ENCODE data around the gene CEP85. TPM values are rescaled to one million over a fixed set of nuclear protein-coding genes. Genes with fewer than 3 reads are reported as not detected.

CEP85 gene
- total RNA-seq, 1 experiment from 2014 or later, result 38.6 TPM

GRCh38 chr1:26195805-26196204 lies 38.2 kb upstream of the CEP85 start:
- peaks cover 8% of the 10 kb centered on the region for H3K27me3 Mint-ChIP-seq (ENCODE audit: low read depth)
- WGBS (ENCODE audit: extremely low coverage, insufficient read length, low lambda C conversion rate), result no CpG with 5 or more reads among the region's 3 CpGs

More at GRCh38 chr1:26195805-26196204, 38.2 kb upstream of the CEP85 start:
- H2BK120ac ChIP-seq (ENCODE audit: low read depth, low read length, poor library complexity, severe bottlenecking), result no peak overlapping the region
- no peak overlapping the region for H2BK15ac ChIP-seq (ENCODE audit: low read depth, low read length)
- Mint-ChIP-seq H3K4me3 (no peak overlapping the region), H3K27ac (no peak overlapping the region), H3K36me3 (ENCODE audit: insufficient read depth in 1 of 3, low read depth in 3 of 3) (no peaks in the 10 kb centered on the region), H3K4me1 (peaks cover 16 to 23% of the 10 kb centered on the region in 2 experiments), H3K9me3 (no peaks in the 10 kb centered on the region)
- no peaks in the 10 kb centered on the region for H3K9me3 ChIP-seq (ENCODE audit: control insufficient read depth, low read depth, low read length)
- H3K23me2 ChIP-seq (ENCODE audit: insufficient read length, low read depth, low read length, poor library complexity, severe bottlenecking), result no peaks in the 10 kb centered on the region
- no peak overlapping the region for H2BK5ac ChIP-seq (ENCODE audit: insufficient read length, low read length)
- no peak overlapping the region for H2AFZ ChIP-seq (ENCODE audit: low read length)
- H4K8ac ChIP-seq (replicated peaks; ENCODE audit: insufficient read length, low read depth, low read length), result no peak overlapping the region
- H2AK5ac ChIP-seq (ENCODE audit: insufficient read length, low read length), result no peak overlapping the region
- H3T11ph ChIP-seq (ENCODE audit: low read length), result no peak overlapping the region
- no peaks in the 10 kb centered on the region for H4K20me1 ChIP-seq (ENCODE audit: control insufficient read depth, insufficient read depth, insufficient read length)
- H2BK20ac ChIP-seq (ENCODE audit: low read depth, low read length, poor library complexity, severe bottlenecking), result no peak overlapping the region
- H3K18ac ChIP-seq (ENCODE audit: insufficient read length, low read depth, low read length), result no peak overlapping the region
- H3K27me3 ChIP-seq (ENCODE audit: insufficient read depth, low read length), result no peaks in the 10 kb centered on the region
- no peak overlapping the region for H3K14ac ChIP-seq (ENCODE audit: insufficient read depth, low read length)
- no peak overlapping the region for H4K91ac ChIP-seq (ENCODE audit: insufficient read length, low read depth, low read length)
- no peaks in the 10 kb centered on the region for H3K79me2 ChIP-seq (ENCODE audit: insufficient read depth, low read length)
- no peaks in the 10 kb centered on the region for H3K4me1 ChIP-seq (ENCODE audit: insufficient read depth, low read length)
- no peak for DNase-seq
- no peak overlapping the region for H3K4me2 ChIP-seq (ENCODE audit: insufficient read depth, insufficient read length, low read length)
- no peak overlapping the region for H2BK12ac ChIP-seq (ENCODE audit: insufficient read length, low read depth, low read length)
- no peak overlapping the region for H3K23ac ChIP-seq (ENCODE audit: insufficient read length, low read depth, low read length)
- H3K79me1 ChIP-seq (ENCODE audit: insufficient read depth, low read depth, low read length, poor library complexity, severe bottlenecking), result no peaks in the 10 kb centered on the region
- H4K5ac ChIP-seq (ENCODE audit: insufficient read length, low read depth, low read length), result no peak overlapping the region
- no peak overlapping the region for H3K9ac ChIP-seq (ENCODE audit: extremely low read depth, insufficient read length, low read length)
- no peak overlapping the region for H3K56ac ChIP-seq (ENCODE audit: insufficient read length, low read depth, low read length)
- no peak for TF ChIP-seq CTCF (conservative IDR thresholded peaks at IDR 0.05)
- H3K4ac ChIP-seq (ENCODE audit: low read depth, low read length), result no peak overlapping the region
- H3K27ac ChIP-seq (ENCODE audit: insufficient read length, low read depth, low read length), result no peak overlapping the region
